ENCODE results near the gene F12. TPM values are rescaled to one million over a fixed set of nuclear protein-coding genes. Genes with fewer than 3 reads are reported as not detected.

F12 gene
- 10 to 100 TPM in 1 of 4 donors, 1 to 10 TPM in 3; 2.6 to 20.1 (median 5.6) TPM for total RNA-seq

DNA sequence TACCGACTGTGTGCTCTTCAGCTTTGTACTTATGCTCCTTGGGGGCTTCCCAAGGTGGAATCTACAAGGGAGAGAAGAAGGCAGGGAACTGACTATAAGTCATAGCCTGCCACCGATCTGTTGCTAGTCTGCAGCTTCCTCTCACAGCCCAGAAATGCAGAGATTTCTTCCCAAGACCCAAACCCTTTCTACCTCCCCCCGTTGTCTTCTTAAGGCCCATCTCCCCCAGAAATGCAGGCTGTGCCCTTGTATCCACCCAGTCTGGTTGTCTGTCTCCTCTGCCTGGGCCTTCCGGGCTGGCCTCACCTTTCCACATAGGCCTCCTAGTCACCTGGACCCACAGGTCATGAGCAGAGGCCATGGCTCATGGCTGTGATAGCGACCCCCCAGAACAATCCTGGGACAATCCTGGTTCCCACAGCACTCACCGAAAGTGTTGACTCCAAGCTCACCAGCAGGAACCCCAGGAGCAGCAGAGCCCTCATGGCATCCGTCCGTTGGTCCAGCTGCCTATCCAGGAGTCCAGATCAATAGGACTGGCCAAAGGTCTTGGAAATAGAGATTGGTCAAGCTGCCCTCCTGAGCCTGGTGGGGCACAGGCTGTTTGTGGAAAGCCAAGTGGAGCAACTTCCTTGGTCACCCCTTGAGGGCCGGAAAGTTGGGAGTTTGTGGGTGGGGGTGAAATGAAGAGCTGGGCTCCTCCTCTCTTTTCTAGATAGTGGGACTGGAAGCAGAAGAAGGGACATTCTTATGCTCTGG is at the start of gene F12:
Gene F12, minus strand, starts transcription at position 522 of the 759 bp plus-strand sequence. Its CDS starts 37 bp downstream, at position 485.
- intact Hi-C loops (cut with DNase I; ENCODE audit: low total_unique reads), result no loop called here
- in situ Hi-C loops (cut with MboI; ENCODE audit: low pct_ligation_motif_present in 1 of 4, low pct_unique_long_range_greater_than_20kb in 1 of 4, low sequenced_read_pairs in 3 of 4), result no loop called here
- no peaks in the 10 kb centered on the region for H3K9me3 ChIP-seq
- H3K27ac ChIP-seq, result no peak within 1 kb of the TSS
- peaks cover 6 to 16% (median 9%) of the 10 kb centered on the region in 4 donors for H3K4me1 ChIP-seq
- DNase-seq, result no peak
- no peaks in the 10 kb centered on the region for H3K36me3 ChIP-seq
- no peak for TF ChIP-seq POLR2AphosphoS5 (IDR thresholded peaks at IDR 0.05)
- no peak for TF ChIP-seq EP300 (IDR thresholded peaks at IDR 0.05; ENCODE audit: low read depth)
- TF ChIP-seq, protein P1, sequence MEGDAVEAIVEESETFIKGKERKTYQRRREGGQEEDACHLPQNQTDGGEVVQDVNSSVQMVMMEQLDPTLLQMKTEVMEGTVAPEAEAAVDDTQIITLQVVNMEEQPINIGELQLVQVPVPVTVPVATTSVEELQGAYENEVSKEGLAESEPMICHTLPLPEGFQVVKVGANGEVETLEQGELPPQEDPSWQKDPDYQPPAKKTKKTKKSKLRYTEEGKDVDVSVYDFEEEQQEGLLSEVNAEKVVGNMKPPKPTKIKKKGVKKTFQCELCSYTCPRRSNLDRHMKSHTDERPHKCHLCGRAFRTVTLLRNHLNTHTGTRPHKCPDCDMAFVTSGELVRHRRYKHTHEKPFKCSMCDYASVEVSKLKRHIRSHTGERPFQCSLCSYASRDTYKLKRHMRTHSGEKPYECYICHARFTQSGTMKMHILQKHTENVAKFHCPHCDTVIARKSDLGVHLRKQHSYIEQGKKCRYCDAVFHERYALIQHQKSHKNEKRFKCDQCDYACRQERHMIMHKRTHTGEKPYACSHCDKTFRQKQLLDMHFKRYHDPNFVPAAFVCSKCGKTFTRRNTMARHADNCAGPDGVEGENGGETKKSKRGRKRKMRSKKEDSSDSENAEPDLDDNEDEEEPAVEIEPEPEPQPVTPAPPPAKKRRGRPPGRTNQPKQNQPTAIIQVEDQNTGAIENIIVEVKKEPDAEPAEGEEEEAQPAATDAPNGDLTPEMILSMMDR (IDR thresholded peaks at IDR 0.05), result no peak
- TF ChIP-seq POLR2A (IDR thresholded peaks at IDR 0.05), result no peak
- no peaks in the 10 kb centered on the region for H3K27me3 ChIP-seq
- H3K4me3 ChIP-seq, result no peak within 1 kb of the TSS
- 92 to 100% methylated on average over 2 to 8 of the region's 9 CpGs for WGBS, 2 donors (ENCODE audit: low coverage in 1 of 2)

DNA sequence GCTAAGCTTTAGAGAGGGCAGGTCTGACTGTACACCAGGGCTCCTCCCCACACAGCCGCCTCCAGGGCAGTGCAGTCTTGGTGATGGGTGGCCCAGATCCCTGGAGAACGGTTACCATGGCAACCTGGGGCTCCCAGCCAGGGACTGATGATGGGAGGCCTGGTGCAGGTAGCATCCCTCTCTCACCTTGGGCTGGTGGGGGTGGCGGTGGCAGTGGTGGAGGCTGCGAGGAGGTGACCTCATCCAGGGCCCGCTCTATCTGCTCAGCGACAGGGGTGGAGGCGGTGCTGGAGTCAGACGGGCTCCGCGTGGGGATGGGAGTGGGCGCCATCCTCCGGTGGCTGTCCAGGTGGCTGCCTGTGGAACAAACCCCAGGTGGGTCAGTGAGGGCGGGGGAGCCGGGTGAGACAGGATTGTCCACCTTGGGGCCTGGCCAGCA is 49.6 kb upstream of the F12 start:
- Histone ChIP-seq H3K9me3 (no peaks in the 10 kb centered on the region), H3K27me3 (no peaks in the 10 kb centered on the region), H3K36me3 (no peaks in the 10 kb centered on the region), H3K4me1 (peaks cover 8 to 24% (median 22%) of the 10 kb centered on the region in 4 donors), H3K27ac (no peak overlapping the region), H3K4me3 (no peak overlapping the region)
- 87% methylated on average over 12 of the region's 14 CpGs; no CpG with 5 or more reads in 1 of the 2 donors for whole genome bisulfite sequencing, 2 donors (ENCODE audit: low coverage in 1 of 2)
- no peak for DNase-seq
- no peak for TF ChIP-seq EP300 (IDR thresholded peaks at IDR 0.05; ENCODE audit: low read depth)
- TF ChIP-seq, protein P1 (IDR thresholded peaks at IDR 0.05), result no peak
- TF ChIP-seq POLR2A (IDR thresholded peaks at IDR 0.05), result no peak
- no peak for TF ChIP-seq POLR2AphosphoS5 (IDR thresholded peaks at IDR 0.05)
- in situ Hi-C loops (cut with MboI; ENCODE audit: low pct_ligation_motif_present in 1 of 4, low pct_unique_long_range_greater_than_20kb in 1 of 4, low sequenced_read_pairs in 3 of 4) (loop anchor here in 2 of 4 donors (5.0 to 25.0 kb wide), 2 partner anchors 67 to 147 kb away; partner anchors contain the start of genes MXD3 (in 1 of the 2), PRELID1 (in 1 of the 2) and RAB24 (in 1 of the 2)), intact Hi-C loops (cut with DNase I; ENCODE audit: low total_unique reads) (loop anchor here (10.0 kb wide), 1 partner anchor 144 kb away; the partner anchor contains the start of gene MXD3)

DNA sequence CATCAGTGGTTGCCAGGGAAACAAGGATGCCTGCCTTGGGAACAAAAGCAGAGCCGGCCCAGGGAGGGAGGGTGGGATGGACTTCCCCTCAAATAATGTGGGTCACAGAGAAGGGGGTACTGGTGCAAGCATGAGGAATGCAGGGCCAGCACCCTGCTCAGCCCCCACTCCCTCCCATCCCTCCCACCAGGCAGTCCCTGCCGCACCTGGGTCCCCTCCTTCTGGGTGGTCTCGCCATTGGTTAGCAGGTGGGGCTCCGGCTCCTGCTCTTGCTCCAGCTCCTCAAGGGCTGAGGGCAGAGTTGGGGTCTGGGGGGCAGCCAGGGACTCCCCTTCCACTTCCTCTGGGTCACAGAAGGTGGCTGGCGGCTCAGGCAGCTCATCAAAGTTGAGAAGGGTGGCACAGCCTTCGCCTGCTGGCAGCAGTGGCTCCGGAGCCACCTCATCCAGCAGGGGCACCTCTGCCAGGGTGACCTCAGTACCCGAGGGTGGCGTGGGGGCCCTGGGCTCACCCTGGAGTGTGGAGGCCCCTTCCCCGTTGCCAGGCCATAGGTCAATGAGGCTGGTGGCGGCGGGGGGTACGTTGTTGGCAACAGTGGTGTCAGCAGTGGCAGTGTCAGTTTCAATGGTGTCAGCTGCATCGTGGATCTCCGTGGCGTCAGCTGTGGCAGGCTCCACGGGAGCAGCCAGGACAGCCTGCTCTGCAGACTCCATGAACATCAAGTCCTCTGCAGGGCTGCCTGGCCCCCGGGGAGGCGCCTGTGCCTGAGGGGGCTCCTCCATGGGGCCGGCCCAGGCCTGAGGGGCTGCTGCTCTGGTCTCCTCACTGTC is 48.7 kb upstream of the F12 start:
- Histone ChIP-seq H3K4me1 (peaks cover 10 to 27% (median 24%) of the 10 kb centered on the region in 4 donors), H3K36me3 (no peaks in the 10 kb centered on the region), H3K9me3 (no peaks in the 10 kb centered on the region), H3K27me3 (no peaks in the 10 kb centered on the region), H3K27ac (peak overlapping the region in 2 of 4 donors; percentile 60 to 92), H3K4me3 (no peak overlapping the region)
- WGBS, 2 donors (ENCODE audit: low coverage in 1 of 2), result 89% methylated on average over 19 of the region's 20 CpGs; no CpG with 5 or more reads in 1 of the 2 donors
- intact Hi-C loops (cut with DNase I; ENCODE audit: low total_unique reads) (loop anchor here (2.0 to 10.0 kb wide), 2 partner anchors 39 to 143 kb away; partner anchors contain the start of genes MXD3 and PDLIM7), in situ Hi-C loops (cut with MboI; ENCODE audit: low pct_ligation_motif_present in 1 of 4, low pct_unique_long_range_greater_than_20kb in 1 of 4, low sequenced_read_pairs in 3 of 4) (loop anchor here in 2 of 4 donors (5.0 to 25.0 kb wide), 2 partner anchors 66 to 146 kb away; partner anchors contain the start of genes MXD3 (in 1 of the 2), PRELID1 (in 1 of the 2) and RAB24 (in 1 of the 2))
- no peak for DNase-seq
- TF ChIP-seq POLR2AphosphoS5 (IDR thresholded peaks at IDR 0.05), result no peak
- TF ChIP-seq, protein P1 (IDR thresholded peaks at IDR 0.05), result no peak
- no peak for TF ChIP-seq POLR2A (IDR thresholded peaks at IDR 0.05)
- no peak for TF ChIP-seq EP300 (IDR thresholded peaks at IDR 0.05; ENCODE audit: low read depth)

Measured in transverse colon (tissue), 4 donors.